ENCODE measurements around the gene TGFBR3. TPM values are rescaled to one million over a fixed set of nuclear protein-coding genes. Genes with fewer than 3 reads are reported as not detected.

The TGFBR3 gene
- polyA plus RNA-seq, 1 experiment = 8.2 TPM

DNA sequence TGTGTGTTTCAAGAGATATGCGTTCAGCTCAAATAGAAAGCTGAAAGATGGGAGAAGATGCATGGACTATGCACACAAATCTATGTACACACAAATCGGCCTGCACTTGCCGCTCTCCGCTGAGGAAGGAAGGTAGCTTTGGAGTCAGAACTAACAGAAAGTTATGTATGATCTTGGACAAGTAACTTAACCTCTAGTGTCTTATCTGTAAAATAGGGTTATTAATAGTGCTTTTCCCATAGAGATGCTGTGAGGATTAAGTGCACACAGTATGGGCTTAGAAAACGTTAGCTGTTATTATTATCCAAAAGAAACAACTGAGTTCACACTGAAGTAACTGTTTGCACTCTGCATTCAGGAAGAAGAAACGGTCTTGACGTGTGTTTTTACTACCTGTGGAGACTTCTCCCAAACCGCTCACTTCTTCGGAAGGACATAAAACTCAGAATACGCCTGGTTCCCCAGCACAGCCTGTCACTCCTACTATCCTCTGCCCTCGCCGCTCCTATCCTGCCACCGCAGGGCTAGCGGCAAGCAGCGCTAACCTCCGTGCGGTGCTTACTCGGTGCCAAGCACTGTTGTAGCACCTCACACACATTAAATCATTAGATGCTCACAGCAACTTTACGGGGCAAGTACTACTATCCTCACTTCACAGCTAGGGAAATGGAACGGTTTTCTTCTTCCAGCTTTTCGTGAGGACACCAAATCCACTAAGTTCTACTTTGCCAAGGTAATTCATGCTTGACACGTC is 1.3 kb downstream of the TGFBR3 start:
- DNase-seq (ENCODE audit: low read depth) = no peak
- no peaks in the 10 kb centered on the region for H3K27me3 ChIP-seq (ENCODE audit: control insufficient read depth, insufficient read depth, low read length)
- H3K36me3 ChIP-seq (ENCODE audit: control insufficient read depth, insufficient read depth, low read length) = no peaks in the 10 kb centered on the region
- H3K4me3 ChIP-seq (ENCODE audit: low read depth, low read length) = peak overlapping the region; percentile 94
- CTCF ChIA-PET = interaction anchor here (0.9 to 3.5 kb wide), 16 partner anchors 10 to 371 kb away, joined by 3 to 23 read pairs (median 4); no protein-coding TSS in a partner anchor
- TF ChIP-seq, protein P1, sequence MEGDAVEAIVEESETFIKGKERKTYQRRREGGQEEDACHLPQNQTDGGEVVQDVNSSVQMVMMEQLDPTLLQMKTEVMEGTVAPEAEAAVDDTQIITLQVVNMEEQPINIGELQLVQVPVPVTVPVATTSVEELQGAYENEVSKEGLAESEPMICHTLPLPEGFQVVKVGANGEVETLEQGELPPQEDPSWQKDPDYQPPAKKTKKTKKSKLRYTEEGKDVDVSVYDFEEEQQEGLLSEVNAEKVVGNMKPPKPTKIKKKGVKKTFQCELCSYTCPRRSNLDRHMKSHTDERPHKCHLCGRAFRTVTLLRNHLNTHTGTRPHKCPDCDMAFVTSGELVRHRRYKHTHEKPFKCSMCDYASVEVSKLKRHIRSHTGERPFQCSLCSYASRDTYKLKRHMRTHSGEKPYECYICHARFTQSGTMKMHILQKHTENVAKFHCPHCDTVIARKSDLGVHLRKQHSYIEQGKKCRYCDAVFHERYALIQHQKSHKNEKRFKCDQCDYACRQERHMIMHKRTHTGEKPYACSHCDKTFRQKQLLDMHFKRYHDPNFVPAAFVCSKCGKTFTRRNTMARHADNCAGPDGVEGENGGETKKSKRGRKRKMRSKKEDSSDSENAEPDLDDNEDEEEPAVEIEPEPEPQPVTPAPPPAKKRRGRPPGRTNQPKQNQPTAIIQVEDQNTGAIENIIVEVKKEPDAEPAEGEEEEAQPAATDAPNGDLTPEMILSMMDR (IDR thresholded peaks at IDR 0.05; ENCODE audit: insufficient read depth, low read depth, low read length) = no peak
- POLR2A ChIA-PET = interaction anchor here (0.6 kb wide), 1 partner anchor 21 kb away, joined by 3 read pairs; no protein-coding TSS in a partner anchor

DNA sequence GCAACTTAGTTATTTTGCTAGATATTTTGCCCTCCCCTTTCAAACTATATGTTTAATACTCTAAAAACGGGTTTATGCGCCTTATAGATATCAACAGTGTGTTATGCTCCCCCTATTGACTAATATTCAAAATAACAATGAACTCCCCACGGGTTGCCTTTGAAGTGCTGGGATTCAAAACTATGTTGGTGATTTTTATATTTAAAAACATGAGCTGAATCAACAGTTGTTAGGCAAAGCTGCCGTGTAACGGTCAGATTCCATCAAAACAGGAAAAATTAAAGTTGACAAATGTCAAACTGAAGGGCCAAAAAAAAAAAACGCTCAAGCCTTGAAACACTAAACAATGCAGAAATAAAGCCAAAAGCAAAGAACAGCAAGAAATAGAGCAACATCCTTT is 2.5 kb downstream of the TGFBR3 start:
- H3K27me3 ChIP-seq (ENCODE audit: control insufficient read depth, insufficient read depth, low read length) = no peaks in the 10 kb centered on the region
- H3K36me3 ChIP-seq (ENCODE audit: control insufficient read depth, insufficient read depth, low read length) = no peaks in the 10 kb centered on the region
- ChIA-PET CTCF (interaction anchor here (0.6 to 3.0 kb wide), 24 partner anchors 9 to 371 kb away, joined by 3 to 14 read pairs (median 3); no protein-coding TSS in a partner anchor), POLR2A (interaction anchor here (0.6 kb wide), 1 partner anchor 264 kb away, joined by 20 read pairs; no protein-coding TSS in a partner anchor)
- DNase-seq (ENCODE audit: low read depth) = no peak
- TF ChIP-seq, protein P1 (IDR thresholded peaks at IDR 0.05; ENCODE audit: insufficient read depth, low read depth, low read length) = peak; percentile 63
- H3K4me3 ChIP-seq (ENCODE audit: low read depth, low read length) = peak overlapping the region; percentile 14

DNA sequence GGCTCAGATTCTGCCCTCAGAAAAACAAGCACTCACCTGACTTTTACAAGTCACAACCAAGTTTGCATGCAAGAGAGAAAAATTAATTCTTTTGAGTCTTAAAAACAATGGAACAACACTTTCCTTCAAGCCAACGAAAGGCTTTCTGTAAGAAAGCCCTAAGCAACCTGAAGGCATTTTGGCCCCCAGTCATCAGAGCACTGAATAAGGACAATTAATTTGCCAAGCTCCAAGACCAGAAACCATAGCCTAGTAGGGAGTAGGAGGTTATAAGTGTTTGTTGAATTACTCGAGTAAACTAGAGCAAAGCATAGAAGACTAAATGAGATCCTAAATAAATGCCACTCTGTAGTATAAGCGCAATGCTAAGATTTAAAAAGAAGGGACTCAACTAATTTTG is 4.7 kb downstream of the TGFBR3 start:
- TF ChIP-seq, protein P1 (IDR thresholded peaks at IDR 0.05; ENCODE audit: insufficient read depth, low read depth, low read length) = no peak
- no peak overlapping the region for H3K4me3 ChIP-seq (ENCODE audit: low read depth, low read length)
- POLR2A ChIA-PET = no interaction called here
- DNase-seq (ENCODE audit: low read depth) = no peak
- CTCF ChIA-PET = interaction anchor here (0.8 to 1.1 kb wide), 2 partner anchors 25 to 360 kb away, joined by 3 to 4 read pairs; no protein-coding TSS in a partner anchor
- H3K27me3 ChIP-seq (ENCODE audit: control insufficient read depth, insufficient read depth, low read length) = no peaks in the 10 kb centered on the region
- no peaks in the 10 kb centered on the region for H3K36me3 ChIP-seq (ENCODE audit: control insufficient read depth, insufficient read depth, low read length)

DNA sequence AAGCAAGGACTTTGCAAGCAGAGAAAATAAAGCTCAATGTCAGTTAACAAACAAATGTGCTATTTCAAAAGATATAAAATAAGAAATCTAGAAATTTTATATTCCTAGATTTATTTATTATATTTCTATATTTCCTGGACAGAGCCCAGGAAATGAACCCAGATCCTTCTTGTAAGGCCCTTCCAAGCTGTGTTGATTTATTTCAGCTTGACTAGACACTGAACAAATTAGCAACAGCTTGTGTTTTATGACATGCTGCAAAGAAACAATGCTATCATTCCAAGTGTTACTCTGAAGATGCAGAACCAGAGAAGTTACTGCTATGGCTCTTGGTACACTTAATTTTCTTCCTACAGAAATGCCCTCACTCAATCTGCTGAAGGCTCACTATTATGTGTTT is 6.2 kb downstream of the TGFBR3 start:
- DNase-seq (ENCODE audit: low read depth) = no peak
- H3K36me3 ChIP-seq (ENCODE audit: control insufficient read depth, insufficient read depth, low read length) = no peaks in the 10 kb centered on the region
- TF ChIP-seq, protein P1 (IDR thresholded peaks at IDR 0.05; ENCODE audit: insufficient read depth, low read depth, low read length) = no peak
- CTCF ChIA-PET = interaction anchor here (0.8 to 1.1 kb wide), 2 partner anchors 15 to 367 kb away, joined by 3 read pairs; no protein-coding TSS in a partner anchor
- POLR2A ChIA-PET = interaction anchor here (0.6 kb wide), 1 partner anchor 60 kb away, joined by 3 read pairs; no protein-coding TSS in a partner anchor
- H3K27me3 ChIP-seq (ENCODE audit: control insufficient read depth, insufficient read depth, low read length) = no peaks in the 10 kb centered on the region
- no peak overlapping the region for H3K4me3 ChIP-seq (ENCODE audit: low read depth, low read length)

DNA sequence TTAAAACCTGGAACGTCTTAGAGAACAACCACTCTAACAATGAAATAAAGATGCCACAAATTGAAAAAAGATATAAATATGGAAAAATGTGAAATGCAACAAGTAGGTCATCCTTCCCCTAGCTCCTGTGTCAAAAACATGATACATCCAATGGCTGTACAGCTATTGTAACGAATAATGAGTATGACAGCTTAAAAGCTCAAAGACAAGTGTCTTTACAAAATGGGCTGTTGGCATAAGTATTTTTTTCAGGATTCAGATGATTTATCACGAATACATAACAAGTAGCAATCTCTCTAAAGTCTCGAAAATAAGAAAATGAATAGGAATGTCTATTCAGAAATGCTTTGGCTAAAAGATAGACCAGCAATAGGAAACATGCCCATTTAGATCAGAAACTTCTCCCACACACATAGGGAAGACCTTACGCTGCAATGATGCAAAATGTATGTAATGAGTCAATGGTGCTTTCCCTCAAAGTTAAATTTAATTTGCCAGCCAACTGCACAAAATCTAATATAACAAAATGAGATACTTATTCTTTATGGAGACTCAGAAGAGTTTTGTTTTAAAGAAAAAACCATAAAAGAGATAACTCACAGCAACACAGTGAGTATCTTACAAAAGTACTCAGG is 8.3 kb downstream of the TGFBR3 start:
- Histone ChIP-seq H3K36me3 (ENCODE audit: control insufficient read depth, insufficient read depth, low read length) (no peaks in the 10 kb centered on the region), H3K4me3 (ENCODE audit: low read depth, low read length) (no peak overlapping the region), H3K27me3 (ENCODE audit: control insufficient read depth, insufficient read depth, low read length) (no peaks in the 10 kb centered on the region)
- TF ChIP-seq, protein P1 (IDR thresholded peaks at IDR 0.05; ENCODE audit: insufficient read depth, low read depth, low read length) = no peak
- ChIA-PET CTCF (no interaction called here), POLR2A (no interaction called here)
- no peak for DNase-seq (ENCODE audit: low read depth)
